Neural progenitor cell (in vitro differentiated cells): Measurements from ENCODE around the gene ACACA.

Experiments
- CTCF ChIP-seq: fragments of 200-600 bp; sonication (generic); IDR thresholded peaks from 2 replicates; pipeline ENCODE4 v1.5.1; 2017; ENCODE audit warnings: antibody characterized with exemption, mild to moderate bottlenecking
- EZH2phosphoT487 ChIP-seq: fragments of 200-600 bp; sonication (generic); IDR thresholded peaks from 2 replicates; pipeline ENCODE4 v1.6.1; 2017; ENCODE audit warnings: antibody characterized with exemption

- TF ChIP-seq CTCF (no peak), EZH2phosphoT487 (no peak)
These were observed 299.1 kb downstream of the ACACA start for GRCh38 chr17:37107406-37108083.
